GM23248 (cell line): ENCODE data around the gene KISS1. TPM values are rescaled to one million over a fixed set of nuclear protein-coding genes. Genes with fewer than 3 reads are reported as not detected.
A peak's percentile ranks its signal among the peaks of the same experiment; 100 is the strongest.

Source experiments
- DNase-seq: peaks from one replicate; pipeline ENCODE4 v3.0.0-alpha.2; 2015
- H2AFZ ChIP-seq: fragments of 200-600 bp; sonication (generic); 2 replicates; pipeline ENCODE4 v1.6.1; 2016; ENCODE audit warnings: antibody characterized with exemption
- H3F3A ChIP-seq: fragments of 200-600 bp; sonication (generic); 2 replicates; pipeline ENCODE4 v1.6.1; 2016; ENCODE audit warnings: mild to moderate bottlenecking, antibody characterized with exemption, mixed run types; ENCODE audit not compliant: insufficient read depth
- H3K27ac ChIP-seq: fragments of 200-600 bp; sonication (generic); 2 replicates; pipeline ENCODE4 v1.5.1; 2016; ENCODE audit warnings: mild to moderate bottlenecking
- H3K27me3 ChIP-seq: fragments of 200-600 bp; sonication (generic); replicated peaks from 2 replicates; pipeline ENCODE4 v1.6.1; 2016; ENCODE audit warnings: mild to moderate bottlenecking; ENCODE audit not compliant: insufficient read depth
- H3K36me3 ChIP-seq: fragments of 200-600 bp; sonication (generic); 2 replicates; pipeline ENCODE4 v1.6.1; 2016; ENCODE audit warnings: low read depth, mild to moderate bottlenecking
- H3K4me1 ChIP-seq: fragments of 200-600 bp; sonication (generic); 2 replicates; pipeline ENCODE4 v1.6.1; 2016; ENCODE audit warnings: mild to moderate bottlenecking; ENCODE audit not compliant: insufficient read depth
- H3K4me2 ChIP-seq: fragments of 200-600 bp; sonication (generic); one replicate; pipeline ENCODE4 v1.6.1; 2016; ENCODE audit warnings: mild to moderate bottlenecking; ENCODE audit not compliant: unreplicated experiment
- H3K4me3 ChIP-seq: fragments of 200-600 bp; sonication (generic); 2 replicates; pipeline ENCODE4 v1.5.1; 2016; ENCODE audit warnings: mild to moderate bottlenecking
- H3K79me2 ChIP-seq: fragments of 200-600 bp; sonication (generic); 2 replicates; pipeline ENCODE4 v1.6.1; 2016; ENCODE audit warnings: mild to moderate bottlenecking; ENCODE audit not compliant: insufficient read depth
- H3K9ac ChIP-seq: fragments of 200-600 bp; sonication (generic); 2 replicates; pipeline ENCODE4 v1.6.1; 2016; ENCODE audit warnings: mild to moderate bottlenecking
- H3K9me2 ChIP-seq: fragments of 200-600 bp; sonication (generic); 2 replicates; pipeline ENCODE4 v1.6.1; 2016; ENCODE audit warnings: mixed run types, mild to moderate bottlenecking, moderate library complexity; ENCODE audit not compliant: insufficient read depth
- H3K9me3 ChIP-seq: fragments of 200-600 bp; sonication (generic); one replicate; pipeline ENCODE4 v1.6.1; 2017; ENCODE audit warnings: low read depth
- H4K20me1 ChIP-seq: fragments of 200-600 bp; sonication (generic); 2 replicates; pipeline ENCODE4 v1.6.0; 2016; ENCODE audit not compliant: insufficient read depth
- EZH2 ChIP-seq: fragments of 200-600 bp; sonication (generic); IDR thresholded peaks from 2 replicates; pipeline ENCODE4 v1.6.1; 2018; ENCODE audit warnings: antibody characterized with exemption, mild to moderate bottlenecking; ENCODE audit not compliant: insufficient read depth, poor library complexity, severe bottlenecking
- EZH2phosphoT487 ChIP-seq: fragments of 200-600 bp; sonication (generic); IDR thresholded peaks from 2 replicates; pipeline ENCODE4 v1.6.1; 2018; ENCODE audit warnings: antibody characterized with exemption, moderate library complexity, mild to moderate bottlenecking, low read depth; ENCODE audit not compliant: insufficient read depth
- WGBS, 2 experiments: methylation state at CpG; one replicate each; pipeline ENCODE4 v1.1.6; 2015 to 2017; ENCODE audit warnings: low lambda C conversion rate in 2 of 2, low coverage in 1 of 2; ENCODE audit errors: missing lambda C conversion rate in 2 of 2; 5-methylcytosine and 5-hydroxymethylcytosine counted together
- in situ Hi-C: fragments of 300-500 bp; cut with MboI; formaldehyde crosslinking; loops from 2 replicates; pipeline ENCODE4 v1.15.0; 2020
- polyA plus RNA-seq: library from polyadenylated mRNA; unstranded; fragments of >200 nt; fragmentation: Nextera tagmentation; extraction: Ambion mirVana; gene quantifications from 2 replicates; pipeline ENCODE4 v1.2.1, GENCODE V29; 2016
- total RNA-seq: library from RNA; depleted of rRNA; stranded (reverse); fragments of >200 nt; shearing (Covaris generic); gene quantifications from 2 replicates; pipeline ENCODE4 v1.2.3, GENCODE V29; 2014

The KISS1 gene
- total and polyA plus RNA-seq, 2 experiments from 2014 or later, result not detected

DNA sequence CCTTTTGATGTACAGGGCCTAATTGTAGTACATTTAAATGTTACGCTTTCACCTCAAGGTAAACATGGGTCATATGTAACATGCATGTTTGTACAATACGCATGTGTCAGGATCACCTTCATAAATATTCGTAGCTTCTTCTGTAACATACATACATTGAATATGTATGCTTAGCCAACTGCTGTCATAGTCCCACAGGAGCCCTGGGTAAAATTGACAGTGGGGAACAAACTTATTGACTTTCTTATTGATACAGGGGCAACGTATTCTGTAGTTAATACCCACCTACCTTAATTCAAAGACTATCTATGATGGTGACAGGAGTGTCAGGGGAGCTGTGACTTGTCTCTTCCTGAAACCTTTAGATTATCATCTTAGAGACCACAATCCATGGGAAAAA, 26.4 kb downstream of the KISS1 start:
- no peaks in the 10 kb centered on the region for H3K9me2 ChIP-seq
- no peak overlapping the region for H3K27ac ChIP-seq
- H3K9me3 ChIP-seq, result no peaks in the 10 kb centered on the region
- H3K27me3 ChIP-seq, result no peaks in the 10 kb centered on the region
- no peak overlapping the region for H3K9ac ChIP-seq
- DNase-seq, result no peak
- WGBS, 2 experiments, result 72 to 78% methylated on average over 4 of the region's 4 CpGs
- H3K4me2 ChIP-seq, result no peak overlapping the region
- H3K4me1 ChIP-seq, result peaks cover 16% of the 10 kb centered on the region
- H3F3A ChIP-seq, result peaks cover 12% of the 10 kb centered on the region; the same call in 1 of the 2 replicates
- no peak overlapping the region for H2AFZ ChIP-seq
- H3K36me3 ChIP-seq, result no peaks in the 10 kb centered on the region
- H4K20me1 ChIP-seq, result no peaks in the 10 kb centered on the region
- no peak overlapping the region for H3K4me3 ChIP-seq
- in situ Hi-C loops, result loop anchor here (5.0 kb wide), 1 partner anchor 192 kb away; no protein-coding TSS in a partner anchor
- no peaks in the 10 kb centered on the region for H3K79me2 ChIP-seq
- no peak for TF ChIP-seq EZH2phosphoT487
- TF ChIP-seq EZH2, result no peak

DNA sequence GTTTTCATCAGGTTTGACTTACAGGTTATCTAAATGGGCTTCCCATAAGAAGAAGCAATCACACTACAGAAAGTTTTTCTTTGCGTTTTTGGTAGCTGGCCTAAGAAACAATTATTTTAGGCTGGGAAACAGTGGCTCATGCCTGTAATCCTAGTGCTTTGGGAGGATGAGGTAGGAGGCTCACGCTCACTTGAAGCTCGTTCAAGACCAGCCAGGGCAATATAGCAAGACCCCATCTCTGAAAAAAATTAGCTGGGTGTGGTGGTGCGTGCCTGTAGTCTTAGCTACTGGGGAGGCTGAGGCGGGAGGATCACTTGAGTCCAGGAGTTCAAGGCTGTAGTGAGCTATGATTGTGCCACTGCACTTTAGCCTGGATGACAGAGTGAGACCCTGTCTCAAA, 28.6 kb downstream of the KISS1 start:
- H3K4me1 ChIP-seq, result peaks cover 15% of the 10 kb centered on the region
- H3K9me2 ChIP-seq, result no peaks in the 10 kb centered on the region
- H3K79me2 ChIP-seq, result no peaks in the 10 kb centered on the region
- WGBS, 2 experiments, result 59 to 63% methylated on average over 5 of the region's 5 CpGs
- H3K4me3 ChIP-seq, result no peak overlapping the region
- no peak overlapping the region for H3K9ac ChIP-seq
- H3K4me2 ChIP-seq, result no peak overlapping the region
- peaks cover 12% of the 10 kb centered on the region; the same call in 1 of the 2 replicates for H3F3A ChIP-seq
- no peaks in the 10 kb centered on the region for H3K9me3 ChIP-seq
- TF ChIP-seq EZH2 (no peak), EZH2phosphoT487 (no peak)
- no peak for DNase-seq
- no peak overlapping the region for H2AFZ ChIP-seq
- no peaks in the 10 kb centered on the region for H4K20me1 ChIP-seq
- no peak overlapping the region for H3K27ac ChIP-seq
- no peaks in the 10 kb centered on the region for H3K27me3 ChIP-seq
- H3K36me3 ChIP-seq, result no peaks in the 10 kb centered on the region
- in situ Hi-C loops, result loop anchor here (5.0 kb wide), 1 partner anchor 195 kb away; no protein-coding TSS in a partner anchor

DNA sequence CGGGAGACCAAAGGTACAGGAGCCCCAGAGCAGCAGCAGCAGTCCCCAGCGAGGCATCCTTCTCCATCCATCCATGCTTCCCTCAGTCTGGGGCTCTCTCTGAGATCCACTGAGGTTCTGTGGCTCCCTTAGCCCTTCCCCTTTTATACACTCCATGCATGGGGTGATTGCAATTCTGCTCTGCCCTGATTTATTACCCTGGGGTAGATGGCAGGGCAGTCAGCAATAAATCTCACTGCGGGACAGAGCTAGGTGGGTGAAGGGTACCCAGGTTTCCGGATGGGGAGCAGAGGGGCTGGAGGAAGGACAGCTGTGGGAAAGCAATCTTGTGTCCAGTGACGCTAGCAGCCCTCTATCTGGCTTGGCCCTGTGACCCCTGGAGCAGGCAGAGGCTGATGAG, 30.1 kb downstream of the KISS1 start, which contains the start of gene REN:
REN (minus strand) TSS at position 119 of the 400 bp plus-strand sequence; CDS start at position 75, 44 bp downstream.
- no peaks in the 10 kb centered on the region for H3F3A ChIP-seq
- H2AFZ ChIP-seq, result no peak within 1 kb of the TSS
- H3K9me3 ChIP-seq, result no peaks in the 10 kb centered on the region
- no peak within 1 kb of the TSS for H3K4me3 ChIP-seq
- WGBS, 2 experiments, result 37 to 46% methylated on average over 5 of the region's 5 CpGs
- TF ChIP-seq EZH2phosphoT487 (no peak), EZH2 (no peak)
- no peaks in the 10 kb centered on the region for H4K20me1 ChIP-seq
- H3K36me3 ChIP-seq, result no peaks in the 10 kb centered on the region
- no peak for DNase-seq
- in situ Hi-C loops, result loop anchor here (5.0 kb wide), 1 partner anchor 196 kb away; no protein-coding TSS in a partner anchor
- no peaks in the 10 kb centered on the region for H3K27me3 ChIP-seq
- H3K4me1 ChIP-seq, result 0 out of 2 replicates have a peak, but pooled peaks cover 3% of the 10 kb centered on the region
- no peak within 1 kb of the TSS for H3K4me2 ChIP-seq
- H3K9ac ChIP-seq, result no peak within 1 kb of the TSS
- no peaks in the 10 kb centered on the region for H3K9me2 ChIP-seq
- no peak within 1 kb of the TSS for H3K27ac ChIP-seq
- no peaks in the 10 kb centered on the region for H3K79me2 ChIP-seq

DNA sequence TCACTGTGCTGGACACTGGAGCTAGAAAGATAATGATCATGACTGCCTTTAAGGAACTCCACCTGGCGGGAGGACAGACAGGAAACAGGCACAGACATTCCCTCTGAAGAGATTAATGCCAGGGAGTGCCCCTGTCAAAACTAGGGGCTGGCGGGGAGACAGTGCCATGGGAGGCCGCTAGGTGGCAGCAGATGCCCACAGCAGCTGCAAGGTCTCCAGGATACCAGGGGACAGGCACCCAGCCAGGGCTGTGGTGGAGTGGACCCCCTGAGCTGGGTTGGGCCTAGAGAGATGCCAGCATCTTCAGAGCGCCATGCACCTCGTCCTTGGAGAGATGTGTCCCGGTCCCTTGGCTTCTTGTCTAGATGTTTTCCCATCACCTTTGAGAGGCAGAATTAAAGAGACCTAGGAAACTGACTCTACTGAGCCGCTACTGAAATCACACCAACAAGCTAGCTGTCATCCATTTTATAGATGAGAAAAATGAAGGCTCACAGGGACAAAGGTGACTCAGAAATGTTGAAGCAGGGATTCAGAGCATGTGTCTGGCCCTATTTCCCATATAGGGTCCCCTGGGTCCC, 33.7 kb downstream of the KISS1 start:
- TF ChIP-seq EZH2 (no peak), EZH2phosphoT487 (no peak)
- in situ Hi-C loops, result no loop called here

More for the DNA sequence above, 33.7 kb downstream of the KISS1 start:
- Histone ChIP-seq H3K27ac (no peak overlapping the region), H3K9ac (no peak overlapping the region), H3K79me2 (no peaks in the 10 kb centered on the region), H2AFZ (no peak overlapping the region), H3F3A (no peaks in the 10 kb centered on the region), H3K4me2 (no peak overlapping the region), H3K9me3 (no peaks in the 10 kb centered on the region), H3K36me3 (no peaks in the 10 kb centered on the region), H4K20me1 (no peaks in the 10 kb centered on the region), H3K9me2 (no peaks in the 10 kb centered on the region), H3K27me3 (no peaks in the 10 kb centered on the region), H3K4me3 (no peak overlapping the region), H3K4me1 (no peaks in the 10 kb centered on the region)
- 15 to 16% methylated on average over 7 of the region's 7 CpGs for WGBS, 2 experiments
- peak; percentile 67 for DNase-seq
